HCT116 (cell line): ENCODE measurements around the gene LAMB4.

Source experiments
- EZH2 ChIP-seq: fragments of 200-600 bp; sonication (generic); IDR thresholded peaks from 2 replicates; pipeline ENCODE4 v1.6.1; 2017; ENCODE audit warnings: antibody characterized with exemption, mixed run types
- POLR2A ChIP-seq: IDR thresholded peaks from 2 replicates; pipeline ENCODE4 v1.7.0; 2011; ENCODE audit warnings: borderline replicate concordance; ENCODE audit not compliant: insufficient read depth, insufficient read length; ENCODE audit errors: extremely low read depth
- POLR2AphosphoS5 ChIP-seq: IDR thresholded peaks from 2 replicates; pipeline ENCODE4 v1.6.1; 2011; ENCODE audit warnings: mild to moderate bottlenecking, low read depth, low read length, moderate library complexity
- TCF7L2 ChIP-seq: IDR thresholded peaks from 2 replicates; pipeline ENCODE4 v1.7.0; 2011; ENCODE audit warnings: borderline replicate concordance, inconsistent platforms; ENCODE audit not compliant: insufficient read depth, insufficient read length; ENCODE audit errors: extremely low read depth
- TF ChIP-seq, protein P1 (sequence below), 3 experiments: fragments of 200-600 bp in 1 of 3; sonication (generic) in 1 of 3; IDR thresholded peaks in 2 of 3; conservative IDR thresholded peaks in 1 of 3; 2 replicates each; pipeline ENCODE4 v1.5.1; 2012 to 2017; ENCODE audit warnings: low read depth in 2 of 3, low read length in 2 of 3, antibody characterized with exemption in 1 of 3, borderline replicate concordance in 1 of 3, control low read depth in 1 of 3, mild to moderate bottlenecking in 1 of 3, mixed read lengths in 1 of 3, mixed run types in 1 of 3, moderate library complexity in 1 of 3; ENCODE audit not compliant: insufficient read depth in 1 of 3
- TF ChIP-seq, protein P2 (sequence below): IDR thresholded peaks from 2 replicates; pipeline ENCODE4 v1.6.1; 2012; ENCODE audit warnings: low read depth
- TF ChIP-seq, protein P3 (sequence below): IDR thresholded peaks from 2 replicates; pipeline ENCODE4 v1.6.1; 2012

DNA sequence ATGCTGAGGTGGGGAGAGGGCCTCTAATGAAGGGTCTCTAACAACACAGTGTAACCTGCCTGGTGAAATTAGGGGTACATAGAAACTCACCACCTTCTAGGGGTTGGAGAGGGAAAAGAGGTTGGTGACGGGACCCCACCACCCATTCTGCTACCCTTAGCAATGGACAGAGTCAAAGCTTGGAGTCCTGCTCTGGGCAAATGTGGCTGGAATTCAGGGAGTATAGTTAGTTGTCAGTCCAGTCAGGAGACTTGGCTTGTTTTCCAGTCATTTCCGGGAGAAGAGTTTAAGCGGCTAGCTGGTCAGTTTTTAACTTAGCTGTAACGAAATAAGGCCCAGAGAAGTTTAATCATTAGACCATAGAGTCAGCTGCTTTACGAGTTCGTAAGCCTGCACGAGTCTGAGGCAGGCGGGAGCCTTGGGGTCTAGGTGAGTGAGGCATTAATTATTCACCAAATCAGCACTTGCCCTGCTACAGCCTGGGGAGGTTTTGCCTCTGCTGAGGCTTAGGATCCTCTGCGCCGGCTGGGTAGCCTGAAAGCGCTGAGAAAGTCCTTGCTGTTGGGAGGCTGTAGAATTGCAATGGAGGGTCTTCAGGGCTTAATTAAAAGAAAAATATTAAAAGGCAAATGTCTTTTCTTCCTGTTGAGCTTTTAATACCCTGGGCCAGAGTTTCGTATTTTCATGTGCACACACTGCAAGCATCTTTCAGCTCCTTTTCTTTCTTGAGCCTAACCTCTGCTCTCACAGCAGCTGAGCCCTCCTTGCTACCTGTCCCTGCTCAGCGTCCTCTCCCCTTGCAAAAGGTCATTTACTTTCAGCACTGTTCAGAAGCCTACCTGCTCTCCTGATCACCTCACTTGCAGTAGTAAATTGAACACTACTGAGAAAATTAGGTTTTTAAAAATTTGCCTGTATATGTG lies 125.7 kb downstream of the LAMB4 start:
- TF ChIP-seq POLR2A (no peak), EZH2 (no peak), POLR2AphosphoS5 (no peak), TCF7L2 (no peak)
- TF ChIP-seq, protein P1, sequence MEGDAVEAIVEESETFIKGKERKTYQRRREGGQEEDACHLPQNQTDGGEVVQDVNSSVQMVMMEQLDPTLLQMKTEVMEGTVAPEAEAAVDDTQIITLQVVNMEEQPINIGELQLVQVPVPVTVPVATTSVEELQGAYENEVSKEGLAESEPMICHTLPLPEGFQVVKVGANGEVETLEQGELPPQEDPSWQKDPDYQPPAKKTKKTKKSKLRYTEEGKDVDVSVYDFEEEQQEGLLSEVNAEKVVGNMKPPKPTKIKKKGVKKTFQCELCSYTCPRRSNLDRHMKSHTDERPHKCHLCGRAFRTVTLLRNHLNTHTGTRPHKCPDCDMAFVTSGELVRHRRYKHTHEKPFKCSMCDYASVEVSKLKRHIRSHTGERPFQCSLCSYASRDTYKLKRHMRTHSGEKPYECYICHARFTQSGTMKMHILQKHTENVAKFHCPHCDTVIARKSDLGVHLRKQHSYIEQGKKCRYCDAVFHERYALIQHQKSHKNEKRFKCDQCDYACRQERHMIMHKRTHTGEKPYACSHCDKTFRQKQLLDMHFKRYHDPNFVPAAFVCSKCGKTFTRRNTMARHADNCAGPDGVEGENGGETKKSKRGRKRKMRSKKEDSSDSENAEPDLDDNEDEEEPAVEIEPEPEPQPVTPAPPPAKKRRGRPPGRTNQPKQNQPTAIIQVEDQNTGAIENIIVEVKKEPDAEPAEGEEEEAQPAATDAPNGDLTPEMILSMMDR (IDR thresholded peaks at IDR 0.05 in 2 of 3, conservative IDR thresholded peaks at IDR 0.05 in 1 of 3; ENCODE audit: borderline replicate concordance in 1 of 3, insufficient read depth in 1 of 3, low read depth in 2 of 3, low read length in 2 of 3) = no peak
- TF ChIP-seq, protein P2, sequence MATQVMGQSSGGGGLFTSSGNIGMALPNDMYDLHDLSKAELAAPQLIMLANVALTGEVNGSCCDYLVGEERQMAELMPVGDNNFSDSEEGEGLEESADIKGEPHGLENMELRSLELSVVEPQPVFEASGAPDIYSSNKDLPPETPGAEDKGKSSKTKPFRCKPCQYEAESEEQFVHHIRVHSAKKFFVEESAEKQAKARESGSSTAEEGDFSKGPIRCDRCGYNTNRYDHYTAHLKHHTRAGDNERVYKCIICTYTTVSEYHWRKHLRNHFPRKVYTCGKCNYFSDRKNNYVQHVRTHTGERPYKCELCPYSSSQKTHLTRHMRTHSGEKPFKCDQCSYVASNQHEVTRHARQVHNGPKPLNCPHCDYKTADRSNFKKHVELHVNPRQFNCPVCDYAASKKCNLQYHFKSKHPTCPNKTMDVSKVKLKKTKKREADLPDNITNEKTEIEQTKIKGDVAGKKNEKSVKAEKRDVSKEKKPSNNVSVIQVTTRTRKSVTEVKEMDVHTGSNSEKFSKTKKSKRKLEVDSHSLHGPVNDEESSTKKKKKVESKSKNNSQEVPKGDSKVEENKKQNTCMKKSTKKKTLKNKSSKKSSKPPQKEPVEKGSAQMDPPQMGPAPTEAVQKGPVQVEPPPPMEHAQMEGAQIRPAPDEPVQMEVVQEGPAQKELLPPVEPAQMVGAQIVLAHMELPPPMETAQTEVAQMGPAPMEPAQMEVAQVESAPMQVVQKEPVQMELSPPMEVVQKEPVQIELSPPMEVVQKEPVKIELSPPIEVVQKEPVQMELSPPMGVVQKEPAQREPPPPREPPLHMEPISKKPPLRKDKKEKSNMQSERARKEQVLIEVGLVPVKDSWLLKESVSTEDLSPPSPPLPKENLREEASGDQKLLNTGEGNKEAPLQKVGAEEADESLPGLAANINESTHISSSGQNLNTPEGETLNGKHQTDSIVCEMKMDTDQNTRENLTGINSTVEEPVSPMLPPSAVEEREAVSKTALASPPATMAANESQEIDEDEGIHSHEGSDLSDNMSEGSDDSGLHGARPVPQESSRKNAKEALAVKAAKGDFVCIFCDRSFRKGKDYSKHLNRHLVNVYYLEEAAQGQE = no peak
- TF ChIP-seq, protein P3, sequence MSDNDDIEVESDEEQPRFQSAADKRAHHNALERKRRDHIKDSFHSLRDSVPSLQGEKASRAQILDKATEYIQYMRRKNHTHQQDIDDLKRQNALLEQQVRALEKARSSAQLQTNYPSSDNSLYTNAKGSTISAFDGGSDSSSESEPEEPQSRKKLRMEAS = no peak
